G401 (cell line): Measurements from ENCODE around the gene MEGF11. TPM values are rescaled to one million over a fixed set of nuclear protein-coding genes. Genes with fewer than 3 reads are reported as not detected.

Experiments
- DNase-seq: peaks from one replicate; pipeline ENCODE4 v3.0.0-alpha.2; 2015; ENCODE audit warnings: low spot score
- in situ Hi-C: cut with HindIII; loops from 2 replicates; pipeline ENCODE4 v1.10.0; 2016; ENCODE audit warnings: low sequenced_read_pairs, mixed read lengths
- total RNA-seq: library from RNA; depleted of rRNA; stranded (reverse); fragments of >200 nt; shearing (Covaris generic); gene quantifications from 2 replicates; pipeline ENCODE4 v1.2.3, GENCODE V29; 2014

MEGF11 gene
- total RNA-seq, 1 experiment from 2014 or later, result 1.9 TPM

GRCh38 chr15:65926899-65927298 lies 326.7 kb downstream of the MEGF11 start:
- in situ Hi-C loops, result no loop called here
- no peak for DNase-seq

- in situ Hi-C loops, result no loop called here
These were observed 327.1 kb downstream of the MEGF11 start for GRCh38 chr15:65926459-65926858.

GRCh38 chr15:65925338-65925737 lies 328.2 kb downstream of the MEGF11 start:
- DNase-seq, result no peak
- in situ Hi-C loops, result no loop called here

More at GRCh38 chr15:65926459-65926858, 327.1 kb downstream of the MEGF11 start:
- no peak for DNase-seq

- no peak for DNase-seq
- in situ Hi-C loops, result no loop called here
These were observed 329.5 kb downstream of the MEGF11 start for GRCh38 chr15:65924004-65924403.

GRCh38 chr15:65923264-65923663 lies 330.3 kb downstream of the MEGF11 start:
- in situ Hi-C loops, result no loop called here
- peak; percentile 73 for DNase-seq

- no peak for DNase-seq
- in situ Hi-C loops, result no loop called here
These were observed 330.9 kb downstream of the MEGF11 start for GRCh38 chr15:65922621-65923020.

- in situ Hi-C loops, result no loop called here
- peak; percentile 77 for DNase-seq
These were observed 331.8 kb downstream of the MEGF11 start for GRCh38 chr15:65921780-65922179.

- no peak for DNase-seq
- in situ Hi-C loops, result no loop called here
These were observed 332.7 kb downstream of the MEGF11 start for GRCh38 chr15:65920825-65921309.

- peak; percentile 44 for DNase-seq
- in situ Hi-C loops, result no loop called here
These were observed 333.4 kb downstream of the MEGF11 start for GRCh38 chr15:65920121-65920520.

GRCh38 chr15:65919353-65919752 lies 334.2 kb downstream of the MEGF11 start:
- in situ Hi-C loops, result no loop called here

GRCh38 chr15:65918945-65919344 lies 334.6 kb downstream of the MEGF11 start:
- in situ Hi-C loops, result no loop called here
- DNase-seq, result no peak

More at GRCh38 chr15:65919353-65919752, 334.2 kb downstream of the MEGF11 start:
- no peak for DNase-seq

- in situ Hi-C loops, result no loop called here
- no peak for DNase-seq
These were observed 335.1 kb downstream of the MEGF11 start for GRCh38 chr15:65918357-65918920.

GRCh38 chr15:65917936-65918335 lies 335.6 kb downstream of the MEGF11 start:
- no peak for DNase-seq
- in situ Hi-C loops, result no loop called here

GRCh38 chr15:65917407-65917756 lies 336.2 kb downstream of the MEGF11 start:
- in situ Hi-C loops, result no loop called here
- DNase-seq, result no peak

GRCh38 chr15:65916664-65917406 lies 336.7 kb downstream of the MEGF11 start:
- in situ Hi-C loops, result no loop called here
- DNase-seq, result peak; percentile 87

- DNase-seq, result no peak
- in situ Hi-C loops, result no loop called here
These were observed 337.4 kb downstream of the MEGF11 start for GRCh38 chr15:65916041-65916663.

- in situ Hi-C loops, result no loop called here
These were observed 338.3 kb downstream of the MEGF11 start for GRCh38 chr15:65914981-65915925.

GRCh38 chr15:65914386-65914785 lies 339.2 kb downstream of the MEGF11 start:
- no peak for DNase-seq
- in situ Hi-C loops, result no loop called here

More at GRCh38 chr15:65914981-65915925, 338.3 kb downstream of the MEGF11 start:
- DNase-seq, result peak; percentile 54

GRCh38 chr15:65913631-65914199 lies 339.8 kb downstream of the MEGF11 start:
- in situ Hi-C loops, result no loop called here
- DNase-seq, result no peak
